Endothelial cell of umbilical vein (primary cell): ENCODE measurements around the gene FAM228B. TPM values are rescaled to one million over a fixed set of nuclear protein-coding genes. Genes with fewer than 3 reads are reported as not detected.

Source experiments
- BruUV-seq: library from RNA; stranded (reverse); fragments of 400-500 nt; replicated peaks from 2 replicates; lab custom pipeline; 2021; lab: Mats Ljungman, UMichigan
- CTCF ChIA-PET: fragments of 300-600, 350-600 bp; sonication (Branson Sonifier 250); formaldehyde crosslinking; loops from one replicate; lab custom pipeline; 2021; ENCODE audit warnings: antibody characterized with exemption, inconsistent platforms; lab: Charles Lee
- POLR2A ChIA-PET: fragments of 300-600, 350-600 bp; sonication (Branson Sonifier 250); formaldehyde crosslinking; loops from one replicate; lab custom pipeline; 2021; ENCODE audit warnings: antibody characterized with exemption, inconsistent platforms; lab: Charles Lee
- DNase-seq: peaks from one replicate; pipeline ENCODE4 v3.0.0-alpha.2; 2011; ENCODE audit warnings: low read depth, low spot score
- FAIRE-seq: peaks from 2 replicates; lab custom pipeline; 2011; peaks lifted over from hg19 to GRCh38; lab: Jason Lieb, UNC
- H2AFZ ChIP-seq: 2 replicates; pipeline ENCODE4 v1.6.0; 2012; ENCODE audit warnings: low read depth, low read length, control low read depth, inconsistent platforms
- H3K27ac ChIP-seq: 2 replicates; pipeline ENCODE4 v1.5.1; 2011; ENCODE audit warnings: low read depth, mild to moderate bottlenecking, control low read depth, low read length, moderate library complexity; ENCODE audit not compliant: insufficient read depth
- H3K27me3 ChIP-seq, 2 experiments: 2 replicates each; pipeline versions ENCODE4 v1.6.0 to v1.6.1; 2011; ENCODE audit warnings: low read length in 2 of 2, mixed read lengths in 1 of 2; ENCODE audit not compliant: control insufficient read depth in 2 of 2, insufficient read depth in 2 of 2
- H3K36me3 ChIP-seq, 2 experiments: 2 replicates in 1 of 2; 3 replicates in 1 of 2; pipeline ENCODE4 v1.5.1; 2011; ENCODE audit warnings: low read length in 2 of 2, mild to moderate bottlenecking in 1 of 2, moderate library complexity in 1 of 2; ENCODE audit not compliant: control insufficient read depth in 2 of 2, insufficient read depth in 2 of 2; ENCODE audit errors: extremely low read depth in 1 of 2
- H3K4me1 ChIP-seq: 3 replicates; pipeline ENCODE4 v1.5.1; 2011; ENCODE audit warnings: mild to moderate bottlenecking, low read length; ENCODE audit not compliant: control insufficient read depth, insufficient read depth; ENCODE audit errors: extremely low read depth
- H3K4me2 ChIP-seq: 2 replicates; pipeline ENCODE4 v1.6.1; 2011; ENCODE audit warnings: low read length, control low read depth, mixed read lengths; ENCODE audit not compliant: insufficient read depth
- H3K4me3 ChIP-seq, 3 experiments: fragments of 200-600 bp in 1 of 3; sonication (generic), shearing (Covaris generic) in 1 of 3; replicated peaks in 1 of 3; 2 replicates each; pipeline ENCODE4 v1.5.1; 2011 to 2016; ENCODE audit warnings: control low read depth in 3 of 3, low read length in 3 of 3, mild to moderate bottlenecking in 2 of 3, inconsistent platforms in 1 of 3, low read depth in 1 of 3, moderate library complexity in 1 of 3; ENCODE audit not compliant: insufficient read depth in 1 of 3
- H3K79me2 ChIP-seq: 2 replicates; pipeline ENCODE4 v1.6.0; 2012; ENCODE audit warnings: low read length, inconsistent platforms; ENCODE audit not compliant: control insufficient read depth, insufficient read depth
- H3K9ac ChIP-seq: replicated peaks from 2 replicates; pipeline ENCODE3; 2011; ENCODE audit warnings: low read length, control low read depth; ENCODE audit not compliant: insufficient read depth; ENCODE audit errors: extremely low read depth
- H3K9me1 ChIP-seq: replicated peaks from 3 replicates; pipeline ENCODE4 v1.6.0; 2011; ENCODE audit warnings: mild to moderate bottlenecking, low read length; ENCODE audit not compliant: control insufficient read depth, insufficient read depth; ENCODE audit errors: extremely low read depth
- H3K9me3 ChIP-seq: replicated peaks from 2 replicates; pipeline ENCODE4 v1.5.1; 2012; ENCODE audit warnings: low read length, inconsistent platforms; ENCODE audit not compliant: control insufficient read depth, insufficient read depth
- H4K20me1 ChIP-seq: replicated peaks from 2 replicates; pipeline ENCODE3; 2011; ENCODE audit warnings: mild to moderate bottlenecking, low read length; ENCODE audit not compliant: control insufficient read depth, insufficient read depth; ENCODE audit errors: extremely low read depth
- EZH2 ChIP-seq: IDR thresholded peaks from 2 replicates; pipeline ENCODE4 v1.6.1; 2012; ENCODE audit warnings: borderline replicate concordance, low read depth, mild to moderate bottlenecking, moderate library complexity, low read length, inconsistent platforms; ENCODE audit not compliant: severe bottlenecking
- FOS ChIP-seq: IDR thresholded peaks from 2 replicates; pipeline ENCODE4 v1.6.1; 2011; ENCODE audit warnings: mild to moderate bottlenecking, low read length, moderate library complexity, borderline replicate concordance; ENCODE audit not compliant: insufficient read depth
- GATA2 ChIP-seq: IDR thresholded peaks from 2 replicates; pipeline ENCODE4 v1.7.0; 2011; ENCODE audit warnings: low read depth, mild to moderate bottlenecking, moderate library complexity, mixed read lengths, low read length; ENCODE audit not compliant: insufficient read length, insufficient read depth
- JUN ChIP-seq: IDR thresholded peaks from 2 replicates; pipeline ENCODE4 v1.6.1; 2011; ENCODE audit warnings: borderline replicate concordance, low read depth; ENCODE audit not compliant: insufficient read length, insufficient read depth
- MAX ChIP-seq: IDR thresholded peaks from 2 replicates; pipeline ENCODE4 v1.6.1; 2011; ENCODE audit not compliant: insufficient read depth, insufficient read length
- MYC ChIP-seq: IDR thresholded peaks from one replicate; pipeline ENCODE4 v1.6.1; 2011; ENCODE audit warnings: mild to moderate bottlenecking, low read depth, low read length
- POLR2A ChIP-seq: IDR thresholded peaks from 2 replicates; pipeline ENCODE4 v1.6.1; 2012; ENCODE audit warnings: low read depth, mild to moderate bottlenecking, control low read depth, low read length
- POLR2AphosphoS5 ChIP-seq: IDR thresholded peaks from 2 replicates; pipeline ENCODE4 v1.6.1; 2012; ENCODE audit warnings: low read depth, mild to moderate bottlenecking, control low read depth, low read length, moderate library complexity; ENCODE audit not compliant: insufficient read depth
- dilution Hi-C: fragments of 300-500 bp; cut with MboI; formaldehyde crosslinking; loops from one replicate; pipeline ENCODE4 v1.15.0; 2019; ENCODE audit warnings: low sequenced_read_pairs; ENCODE audit not compliant: extremely low pct_ligation_motif_present
- intact Hi-C: fragments of 100-400 bp; cut with micrococcal nuclease; formaldehyde crosslinking; loops from one replicate; pipeline ENCODE4 v1.10.0; 2022
- polyA plus RNA-seq, 4 experiments: library from polyadenylated mRNA; depleted of rRNA in 3 of 4; stranded (reverse) in 3 of 4; unstranded in 1 of 4; fragments of >200 nt; gene quantifications; 2 replicates each; pipeline versions ENCODE4 v1.2.1 to v1.2.3, GENCODE V29; 2011 to 2012; ENCODE audit warnings: missing spikeins in 1 of 4
- total RNA-seq: library from RNA; stranded (reverse); gene quantifications from 2 replicates; pipeline ENCODE4 v1.2.3, GENCODE V29; 2021
- TF ChIP-seq, protein P1 (sequence below), 2 donors: IDR thresholded peaks; 1 replicate in 1 of 2; 2 replicates in 1 of 2; pipeline ENCODE4 v1.5.1; 2011; ENCODE audit warnings: low read length in 2 of 2, mild to moderate bottlenecking in 2 of 2, moderate library complexity in 2 of 2, control low read depth in 1 of 2, inconsistent platforms in 1 of 2, low read depth in 1 of 2; ENCODE audit not compliant: insufficient read depth in 1 of 2; ENCODE audit errors: extremely low read depth in 1 of 2

Gene FAM228B
- total and polyA plus RNA-seq, 2 donors (not counting 3 experiments of a cell fraction or from before 2014, with no cell fraction given) = 1.6 to 11.9 TPM

DNA sequence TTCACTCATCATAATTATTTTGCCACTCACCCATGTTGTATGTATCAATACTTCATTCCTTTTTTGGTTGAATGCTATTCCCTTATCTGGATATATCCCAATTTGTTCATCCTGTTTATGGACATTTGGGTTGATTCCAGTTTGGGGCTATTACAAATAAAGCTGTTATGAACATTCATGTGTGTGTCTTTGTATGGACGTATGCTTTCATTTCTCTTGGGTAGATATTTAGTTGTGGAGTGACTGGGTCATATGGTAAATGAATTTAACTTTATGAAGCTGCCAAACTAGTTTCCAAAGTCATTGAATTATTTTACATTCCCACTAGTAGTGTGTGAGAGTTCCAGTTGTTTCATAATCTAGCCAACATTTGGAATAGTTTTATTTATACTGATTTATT is 2.7 kb downstream of the FAM228B start:
- dilution Hi-C loops (no loop called here), intact Hi-C loops (no loop called here)
- H3K4me3 ChIP-seq = no peak overlapping the region
- no peaks in the 10 kb centered on the region for H3K9me1 ChIP-seq
- no TSS peak for BruUV-seq
- H4K20me1 ChIP-seq = no peaks in the 10 kb centered on the region
- no peak overlapping the region for H3K4me2 ChIP-seq
- ChIA-PET POLR2A (no interaction called here), CTCF (no interaction called here)
- no peaks in the 10 kb centered on the region for H3K36me3 ChIP-seq
- H3K9ac ChIP-seq = no peak overlapping the region
- H3K9me3 ChIP-seq = no peaks in the 10 kb centered on the region
- TF ChIP-seq MAX (no peak), POLR2AphosphoS5 (no peak), EZH2 (no peak), FOS (no peak)
- peaks cover 15% of the 10 kb centered on the region for H3K4me1 ChIP-seq
- H2AFZ ChIP-seq = no peak overlapping the region
- FAIRE-seq = no peak
- peaks cover 2% of the 10 kb centered on the region for H3K79me2 ChIP-seq
- no peak for DNase-seq
- H3K27me3 ChIP-seq = no peaks in the 10 kb centered on the region
- no peak overlapping the region for H3K27ac ChIP-seq

GRCh38 chr2:24132543-24132942 is 9.3 kb downstream of the FAM228B start:
- Histone ChIP-seq H2AFZ (no peak overlapping the region), H4K20me1 (no peaks in the 10 kb centered on the region), H3K27ac (no peak overlapping the region), H3K9ac (no peak overlapping the region), H3K27me3 (no peaks in the 10 kb centered on the region), H3K9me3 (peaks cover 2% of the 10 kb centered on the region), H3K4me3 (no peak overlapping the region), H3K79me2 (no peaks in the 10 kb centered on the region), H3K36me3 (no peaks in the 10 kb centered on the region), H3K4me2 (no peak overlapping the region), H3K4me1 (no peaks in the 10 kb centered on the region), H3K9me1 (no peaks in the 10 kb centered on the region)
- ChIA-PET CTCF (no interaction called here), POLR2A (no interaction called here)
- intact Hi-C loops (no loop called here), dilution Hi-C loops (no loop called here)
- no TSS peak for BruUV-seq
- DNase-seq = no peak
- no peak for FAIRE-seq
- TF ChIP-seq JUN (no peak), POLR2AphosphoS5 (no peak), POLR2A (no peak), GATA2 (no peak), FOS (no peak), MYC (no peak), MAX (no peak), EZH2 (no peak)
- TF ChIP-seq, protein P1, sequence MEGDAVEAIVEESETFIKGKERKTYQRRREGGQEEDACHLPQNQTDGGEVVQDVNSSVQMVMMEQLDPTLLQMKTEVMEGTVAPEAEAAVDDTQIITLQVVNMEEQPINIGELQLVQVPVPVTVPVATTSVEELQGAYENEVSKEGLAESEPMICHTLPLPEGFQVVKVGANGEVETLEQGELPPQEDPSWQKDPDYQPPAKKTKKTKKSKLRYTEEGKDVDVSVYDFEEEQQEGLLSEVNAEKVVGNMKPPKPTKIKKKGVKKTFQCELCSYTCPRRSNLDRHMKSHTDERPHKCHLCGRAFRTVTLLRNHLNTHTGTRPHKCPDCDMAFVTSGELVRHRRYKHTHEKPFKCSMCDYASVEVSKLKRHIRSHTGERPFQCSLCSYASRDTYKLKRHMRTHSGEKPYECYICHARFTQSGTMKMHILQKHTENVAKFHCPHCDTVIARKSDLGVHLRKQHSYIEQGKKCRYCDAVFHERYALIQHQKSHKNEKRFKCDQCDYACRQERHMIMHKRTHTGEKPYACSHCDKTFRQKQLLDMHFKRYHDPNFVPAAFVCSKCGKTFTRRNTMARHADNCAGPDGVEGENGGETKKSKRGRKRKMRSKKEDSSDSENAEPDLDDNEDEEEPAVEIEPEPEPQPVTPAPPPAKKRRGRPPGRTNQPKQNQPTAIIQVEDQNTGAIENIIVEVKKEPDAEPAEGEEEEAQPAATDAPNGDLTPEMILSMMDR (IDR thresholded peaks at IDR 0.05; ENCODE audit: extremely low read depth in 1 of 2, insufficient read depth in 1 of 2, low read depth in 1 of 2, low read length in 2 of 2) = no peak
